Activated CD4-positive, alpha-beta T cell treated with anti-CD3 and anti-CD28 coated beads for 4 hours (primary cell): Measurements from ENCODE around the gene FLCN.

Source experiments
- DNase-seq, 2 donors: peaks; one replicate each; pipeline ENCODE4 v3.0.0-alpha.2; 2020

Gene FLCN

GRCh38 chr17:17182598-17183136 lies 54.3 kb downstream of the FLCN start:
- no peak for DNase-seq

GRCh38 chr17:17181666-17182597 lies 55.0 kb downstream of the FLCN start:
- peak; percentile 50 to 62 for DNase-seq

GRCh38 chr17:17180741-17181525 lies 56.0 kb downstream of the FLCN start:
- no peak for DNase-seq

- DNase-seq = no peak
These were observed 56.8 kb downstream of the FLCN start for GRCh38 chr17:17180141-17180603.

- no peak for DNase-seq
These were observed 57.6 kb downstream of the FLCN start for GRCh38 chr17:17179371-17179827.

GRCh38 chr17:17177176-17177575 lies 59.8 kb downstream of the FLCN start:
- no peak for DNase-seq

GRCh38 chr17:17176341-17176740 lies 60.6 kb downstream of the FLCN start:
- DNase-seq = peak in 1 of 2 donors; percentile 26

GRCh38 chr17:17175917-17176316 lies 61.1 kb downstream of the FLCN start:
- no peak for DNase-seq

GRCh38 chr17:17175340-17175739 lies 61.6 kb downstream of the FLCN start:
- no peak for DNase-seq

GRCh38 chr17:17173921-17174320 lies 63.0 kb downstream of the FLCN start:
- no peak for DNase-seq

GRCh38 chr17:17172990-17173389 lies 64.0 kb downstream of the FLCN start:
- no peak for DNase-seq

- DNase-seq = no peak
These were observed 64.7 kb downstream of the FLCN start for GRCh38 chr17:17172001-17172939.

GRCh38 chr17:17171186-17171585 lies 65.8 kb downstream of the FLCN start:
- no peak for DNase-seq

- no peak for DNase-seq
These were observed 66.5 kb downstream of the FLCN start for GRCh38 chr17:17170346-17170985.

- no peak for DNase-seq
These were observed 67.6 kb downstream of the FLCN start for GRCh38 chr17:17169396-17169795.

GRCh38 chr17:17168401-17168800 lies 68.6 kb downstream of the FLCN start:
- no peak for DNase-seq

GRCh38 chr17:17167986-17168385 lies 69.0 kb downstream of the FLCN start:
- no peak for DNase-seq

GRCh38 chr17:17167356-17167755 lies 69.6 kb downstream of the FLCN start:
- no peak for DNase-seq

GRCh38 chr17:17166446-17166845 lies 70.5 kb downstream of the FLCN start:
- DNase-seq = no peak

- DNase-seq = no peak
These were observed 71.2 kb downstream of the FLCN start for GRCh38 chr17:17165666-17166308.

GRCh38 chr17:17164676-17165075 lies 72.3 kb downstream of the FLCN start:
- DNase-seq = no peak
